IPS DF 6.9 (cell line): ENCODE data around the gene TGFBR3.

Source experiments
- DNase-seq: peaks from one replicate; pipeline ENCODE4 v3.0.0-alpha.2; 2013; ENCODE audit warnings: low read depth, low spot score
- H3K27ac ChIP-seq: one replicate; pipeline ENCODE4 v1.5.1; 2013; ENCODE audit warnings: low read length, control low read depth
- H3K27me3 ChIP-seq: 2 replicates; pipeline ENCODE4 v1.6.1; 2013; ENCODE audit warnings: mild to moderate bottlenecking, low read length; ENCODE audit not compliant: control insufficient read depth, insufficient read depth
- H3K36me3 ChIP-seq: 2 replicates; pipeline ENCODE4 v1.6.1; 2013; ENCODE audit warnings: low read length; ENCODE audit not compliant: control insufficient read depth, insufficient read depth
- H3K4me1 ChIP-seq: 2 replicates; pipeline ENCODE4 v1.6.1; 2013; ENCODE audit warnings: low read length; ENCODE audit not compliant: control insufficient read depth, insufficient read depth
- H3K4me3 ChIP-seq: 2 replicates; pipeline ENCODE4 v1.5.1; 2013; ENCODE audit warnings: mild to moderate bottlenecking, low read length
- H3K9me3 ChIP-seq: 2 replicates; pipeline ENCODE4 v1.6.1; 2013; ENCODE audit warnings: low read length, inconsistent platforms; ENCODE audit not compliant: control insufficient read depth, insufficient read depth
- WGBS: extraction: QIAGEN DNeasy Blood & Tissue Kit; methylation state at CpG from one replicate; pipeline ENCODE4 v1.1.7; 2013; ENCODE audit warnings: mixed read lengths, missing lambda C conversion rate; ENCODE audit not compliant: insufficient read length, insufficient coverage; 5-methylcytosine and 5-hydroxymethylcytosine counted together

The TGFBR3 gene

DNA sequence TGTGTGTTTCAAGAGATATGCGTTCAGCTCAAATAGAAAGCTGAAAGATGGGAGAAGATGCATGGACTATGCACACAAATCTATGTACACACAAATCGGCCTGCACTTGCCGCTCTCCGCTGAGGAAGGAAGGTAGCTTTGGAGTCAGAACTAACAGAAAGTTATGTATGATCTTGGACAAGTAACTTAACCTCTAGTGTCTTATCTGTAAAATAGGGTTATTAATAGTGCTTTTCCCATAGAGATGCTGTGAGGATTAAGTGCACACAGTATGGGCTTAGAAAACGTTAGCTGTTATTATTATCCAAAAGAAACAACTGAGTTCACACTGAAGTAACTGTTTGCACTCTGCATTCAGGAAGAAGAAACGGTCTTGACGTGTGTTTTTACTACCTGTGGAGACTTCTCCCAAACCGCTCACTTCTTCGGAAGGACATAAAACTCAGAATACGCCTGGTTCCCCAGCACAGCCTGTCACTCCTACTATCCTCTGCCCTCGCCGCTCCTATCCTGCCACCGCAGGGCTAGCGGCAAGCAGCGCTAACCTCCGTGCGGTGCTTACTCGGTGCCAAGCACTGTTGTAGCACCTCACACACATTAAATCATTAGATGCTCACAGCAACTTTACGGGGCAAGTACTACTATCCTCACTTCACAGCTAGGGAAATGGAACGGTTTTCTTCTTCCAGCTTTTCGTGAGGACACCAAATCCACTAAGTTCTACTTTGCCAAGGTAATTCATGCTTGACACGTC lies 1.3 kb downstream of the TGFBR3 start:
- H3K4me1 ChIP-seq, result no peaks in the 10 kb centered on the region; the same call in 1 of the 2 replicates
- peaks cover 14% of the 10 kb centered on the region for H3K27me3 ChIP-seq
- H3K4me3 ChIP-seq, result no peak overlapping the region; the same call in 1 of the 2 replicates
- no peak for DNase-seq
- no CpG with 5 or more reads among the region's 22 CpGs for WGBS
- H3K27ac ChIP-seq, result no peak overlapping the region
- no peaks in the 10 kb centered on the region for H3K36me3 ChIP-seq
- H3K9me3 ChIP-seq, result no peaks in the 10 kb centered on the region

DNA sequence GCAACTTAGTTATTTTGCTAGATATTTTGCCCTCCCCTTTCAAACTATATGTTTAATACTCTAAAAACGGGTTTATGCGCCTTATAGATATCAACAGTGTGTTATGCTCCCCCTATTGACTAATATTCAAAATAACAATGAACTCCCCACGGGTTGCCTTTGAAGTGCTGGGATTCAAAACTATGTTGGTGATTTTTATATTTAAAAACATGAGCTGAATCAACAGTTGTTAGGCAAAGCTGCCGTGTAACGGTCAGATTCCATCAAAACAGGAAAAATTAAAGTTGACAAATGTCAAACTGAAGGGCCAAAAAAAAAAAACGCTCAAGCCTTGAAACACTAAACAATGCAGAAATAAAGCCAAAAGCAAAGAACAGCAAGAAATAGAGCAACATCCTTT lies 2.5 kb downstream of the TGFBR3 start:
- WGBS, result no CpG with 5 or more reads among the region's 6 CpGs
- H3K27ac ChIP-seq, result no peak overlapping the region
- H3K4me3 ChIP-seq, result no peak overlapping the region
- H3K27me3 ChIP-seq, result peaks cover 14% of the 10 kb centered on the region
- no peaks in the 10 kb centered on the region; the same call in 1 of the 2 replicates for H3K4me1 ChIP-seq
- H3K9me3 ChIP-seq, result no peaks in the 10 kb centered on the region
- DNase-seq, result no peak
- no peaks in the 10 kb centered on the region for H3K36me3 ChIP-seq

DNA sequence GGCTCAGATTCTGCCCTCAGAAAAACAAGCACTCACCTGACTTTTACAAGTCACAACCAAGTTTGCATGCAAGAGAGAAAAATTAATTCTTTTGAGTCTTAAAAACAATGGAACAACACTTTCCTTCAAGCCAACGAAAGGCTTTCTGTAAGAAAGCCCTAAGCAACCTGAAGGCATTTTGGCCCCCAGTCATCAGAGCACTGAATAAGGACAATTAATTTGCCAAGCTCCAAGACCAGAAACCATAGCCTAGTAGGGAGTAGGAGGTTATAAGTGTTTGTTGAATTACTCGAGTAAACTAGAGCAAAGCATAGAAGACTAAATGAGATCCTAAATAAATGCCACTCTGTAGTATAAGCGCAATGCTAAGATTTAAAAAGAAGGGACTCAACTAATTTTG lies 4.7 kb downstream of the TGFBR3 start:
- no peaks in the 10 kb centered on the region for H3K36me3 ChIP-seq
- H3K27me3 ChIP-seq, result peaks cover 10% of the 10 kb centered on the region
- no peaks in the 10 kb centered on the region; the same call in 1 of the 2 replicates for H3K4me1 ChIP-seq
- DNase-seq, result no peak
- no peak overlapping the region for H3K4me3 ChIP-seq
- no peak overlapping the region for H3K27ac ChIP-seq
- no CpG with 5 or more reads among the region's 3 CpGs for WGBS
- H3K9me3 ChIP-seq, result no peaks in the 10 kb centered on the region

DNA sequence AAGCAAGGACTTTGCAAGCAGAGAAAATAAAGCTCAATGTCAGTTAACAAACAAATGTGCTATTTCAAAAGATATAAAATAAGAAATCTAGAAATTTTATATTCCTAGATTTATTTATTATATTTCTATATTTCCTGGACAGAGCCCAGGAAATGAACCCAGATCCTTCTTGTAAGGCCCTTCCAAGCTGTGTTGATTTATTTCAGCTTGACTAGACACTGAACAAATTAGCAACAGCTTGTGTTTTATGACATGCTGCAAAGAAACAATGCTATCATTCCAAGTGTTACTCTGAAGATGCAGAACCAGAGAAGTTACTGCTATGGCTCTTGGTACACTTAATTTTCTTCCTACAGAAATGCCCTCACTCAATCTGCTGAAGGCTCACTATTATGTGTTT lies 6.2 kb downstream of the TGFBR3 start:
- no peaks in the 10 kb centered on the region for H3K9me3 ChIP-seq
- no peak overlapping the region for H3K4me3 ChIP-seq
- no peak for DNase-seq
- no peaks in the 10 kb centered on the region for H3K36me3 ChIP-seq
- no peaks in the 10 kb centered on the region for H3K4me1 ChIP-seq
- H3K27ac ChIP-seq, result no peak overlapping the region
- H3K27me3 ChIP-seq, result peaks cover 4% of the 10 kb centered on the region

DNA sequence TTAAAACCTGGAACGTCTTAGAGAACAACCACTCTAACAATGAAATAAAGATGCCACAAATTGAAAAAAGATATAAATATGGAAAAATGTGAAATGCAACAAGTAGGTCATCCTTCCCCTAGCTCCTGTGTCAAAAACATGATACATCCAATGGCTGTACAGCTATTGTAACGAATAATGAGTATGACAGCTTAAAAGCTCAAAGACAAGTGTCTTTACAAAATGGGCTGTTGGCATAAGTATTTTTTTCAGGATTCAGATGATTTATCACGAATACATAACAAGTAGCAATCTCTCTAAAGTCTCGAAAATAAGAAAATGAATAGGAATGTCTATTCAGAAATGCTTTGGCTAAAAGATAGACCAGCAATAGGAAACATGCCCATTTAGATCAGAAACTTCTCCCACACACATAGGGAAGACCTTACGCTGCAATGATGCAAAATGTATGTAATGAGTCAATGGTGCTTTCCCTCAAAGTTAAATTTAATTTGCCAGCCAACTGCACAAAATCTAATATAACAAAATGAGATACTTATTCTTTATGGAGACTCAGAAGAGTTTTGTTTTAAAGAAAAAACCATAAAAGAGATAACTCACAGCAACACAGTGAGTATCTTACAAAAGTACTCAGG lies 8.3 kb downstream of the TGFBR3 start:
- DNase-seq, result no peak
- no peak overlapping the region for H3K27ac ChIP-seq
- no CpG with 5 or more reads among the region's 5 CpGs for WGBS
- H3K4me3 ChIP-seq, result no peak overlapping the region
- no peaks in the 10 kb centered on the region for H3K9me3 ChIP-seq
- no peaks in the 10 kb centered on the region for H3K4me1 ChIP-seq
- H3K36me3 ChIP-seq, result no peaks in the 10 kb centered on the region
- H3K27me3 ChIP-seq, result no peaks in the 10 kb centered on the region

DNA sequence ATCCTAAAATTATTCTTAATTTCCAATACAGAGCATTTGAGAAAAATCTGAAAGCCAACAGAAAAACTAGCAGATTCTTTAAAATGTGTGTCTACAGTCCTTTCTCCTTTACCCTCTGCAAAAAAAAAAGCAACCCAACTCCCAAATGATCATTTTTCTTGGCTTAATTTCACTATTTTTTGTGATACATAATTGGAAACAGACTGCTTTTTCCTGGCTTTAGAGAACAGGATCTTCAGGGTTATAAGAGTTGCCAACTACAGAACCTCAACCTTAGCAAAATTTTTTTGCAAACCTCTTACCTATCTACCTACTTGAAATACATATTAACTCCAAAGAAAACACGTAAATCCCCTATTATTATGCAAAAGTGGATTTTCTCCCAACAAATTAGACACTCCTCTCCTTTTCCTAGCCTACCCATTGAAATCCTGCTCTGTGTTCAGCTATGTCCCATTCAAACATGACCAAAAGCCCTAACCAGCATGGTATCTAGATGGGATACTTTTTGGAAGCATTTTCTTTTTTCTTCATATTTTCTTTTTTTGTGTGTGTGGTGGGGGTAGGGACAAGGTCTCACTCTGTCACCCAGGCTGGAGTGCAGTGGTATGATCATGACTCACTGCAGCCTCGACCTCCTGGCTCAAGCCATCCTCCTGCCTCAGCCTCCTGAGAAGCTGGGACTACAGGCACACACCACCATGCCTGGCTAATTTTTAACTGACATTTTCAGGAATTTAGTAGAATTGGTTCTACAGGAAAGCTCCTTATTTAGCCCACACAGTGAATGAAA lies 9.0 kb downstream of the TGFBR3 start:
- Histone ChIP-seq H3K4me1 (no peaks in the 10 kb centered on the region), H3K36me3 (no peaks in the 10 kb centered on the region), H3K27ac (no peak overlapping the region), H3K4me3 (no peak overlapping the region), H3K9me3 (no peaks in the 10 kb centered on the region), H3K27me3 (no peaks in the 10 kb centered on the region)
- DNase-seq, result no peak
- no CpG with 5 or more reads among the region's 2 CpGs for WGBS

DNA sequence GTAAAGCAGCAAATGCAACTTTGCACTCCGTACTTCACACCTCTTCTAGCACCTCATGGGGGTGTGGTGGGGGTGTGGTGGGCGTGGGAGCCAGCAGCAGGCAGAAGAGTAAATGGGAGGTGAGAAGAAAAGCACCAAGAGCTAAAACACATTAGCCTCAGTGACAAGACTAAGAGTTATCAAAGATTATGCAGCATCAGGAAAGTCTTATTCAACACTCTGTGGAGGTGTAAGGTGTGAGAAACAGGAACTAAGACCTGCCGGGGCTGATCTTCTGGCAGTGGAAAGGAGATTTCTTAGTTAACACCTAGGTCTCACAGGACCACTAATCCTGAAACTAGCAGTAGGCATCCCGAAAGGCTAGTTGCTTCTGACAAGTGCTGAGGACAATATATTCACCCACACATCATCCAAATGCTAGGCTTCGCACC lies 9.9 kb downstream of the TGFBR3 start:
- DNase-seq, result no peak
- no peaks in the 10 kb centered on the region for H3K9me3 ChIP-seq
- H3K4me1 ChIP-seq, result no peaks in the 10 kb centered on the region
- no peak overlapping the region for H3K4me3 ChIP-seq
- H3K27me3 ChIP-seq, result no peaks in the 10 kb centered on the region
- H3K27ac ChIP-seq, result no peak overlapping the region
- WGBS, result no CpG with 5 or more reads among the region's 5 CpGs
- H3K36me3 ChIP-seq, result no peaks in the 10 kb centered on the region

DNA sequence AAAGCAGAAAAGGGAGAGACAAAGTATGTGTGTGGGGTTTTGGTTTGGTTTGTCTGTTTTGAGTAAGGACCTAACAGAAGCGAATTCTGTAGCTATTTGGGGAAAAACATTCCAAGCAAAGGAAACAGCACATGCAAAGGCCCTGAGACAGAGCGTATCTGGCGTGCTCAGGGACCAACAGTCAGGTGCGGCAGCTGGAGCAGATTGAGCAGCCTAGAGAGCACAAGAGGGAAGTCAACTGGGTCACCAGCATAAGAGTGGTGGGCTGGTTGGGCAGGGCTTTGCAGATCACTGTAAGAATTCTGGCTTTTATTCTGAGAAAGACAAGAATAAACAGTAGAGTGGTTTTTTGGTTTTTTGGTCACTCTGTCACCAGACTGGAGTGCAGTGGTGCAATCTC lies 11.8 kb downstream of the TGFBR3 start:
- Histone ChIP-seq H3K27ac (no peak overlapping the region), H3K36me3 (no peaks in the 10 kb centered on the region), H3K4me3 (no peak overlapping the region), H3K4me1 (no peaks in the 10 kb centered on the region), H3K9me3 (no peaks in the 10 kb centered on the region), H3K27me3 (no peaks in the 10 kb centered on the region)
- DNase-seq, result no peak
- WGBS, result no CpG with 5 or more reads among the region's 4 CpGs

DNA sequence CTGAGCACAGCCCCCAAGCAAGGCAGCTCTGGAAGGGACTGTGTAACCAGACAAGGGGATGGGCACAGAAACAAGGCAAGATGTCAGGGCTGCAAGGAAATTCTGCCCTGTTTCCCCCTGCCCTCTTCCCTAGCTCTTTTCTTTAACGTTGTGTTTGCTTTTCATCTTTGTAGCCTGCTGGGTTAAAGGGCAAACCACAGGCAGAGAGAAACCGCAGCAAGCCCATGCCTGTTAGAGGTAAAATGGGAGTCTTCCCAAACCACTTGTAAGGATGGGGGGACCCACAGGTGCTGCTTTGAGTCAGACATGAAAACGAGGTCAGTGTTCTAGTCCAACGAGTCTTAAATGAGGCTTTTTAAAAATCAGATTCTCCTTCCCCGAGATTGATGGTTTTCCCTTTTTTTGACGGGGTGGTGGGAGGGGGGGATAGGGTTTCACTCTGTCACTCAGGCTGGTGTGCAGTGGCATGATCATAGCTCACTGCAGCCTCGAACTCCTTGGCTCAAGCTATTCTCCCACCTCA lies 13.3 kb downstream of the TGFBR3 start:
- Histone ChIP-seq H3K27me3 (no peaks in the 10 kb centered on the region), H3K4me1 (no peaks in the 10 kb centered on the region), H3K36me3 (no peaks in the 10 kb centered on the region), H3K9me3 (no peaks in the 10 kb centered on the region), H3K4me3 (no peak overlapping the region), H3K27ac (no peak overlapping the region)
- DNase-seq, result no peak
- WGBS, result no CpG with 5 or more reads among the region's 7 CpGs

DNA sequence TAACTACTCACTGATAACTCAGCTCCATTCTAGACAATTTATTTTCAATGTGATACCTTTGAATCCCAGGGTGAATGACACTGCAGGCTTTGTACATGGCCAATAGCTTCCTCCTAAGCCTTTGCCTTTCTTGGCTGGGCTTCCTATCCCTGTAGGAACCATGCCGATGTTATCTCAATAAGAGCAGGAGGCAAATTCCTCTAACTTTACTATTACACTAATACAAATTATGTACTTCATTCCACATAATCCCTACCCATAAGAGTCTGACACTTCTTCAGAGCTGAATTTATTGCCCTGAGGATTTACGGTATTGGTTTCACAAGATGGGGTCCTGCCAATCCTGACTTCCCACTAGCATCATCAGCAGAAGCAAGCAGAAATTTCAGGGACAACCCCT lies 14.0 kb downstream of the TGFBR3 start:
- no peak for DNase-seq
- Histone ChIP-seq H3K4me1 (no peaks in the 10 kb centered on the region), H3K27me3 (no peaks in the 10 kb centered on the region), H3K4me3 (no peak overlapping the region), H3K9me3 (no peaks in the 10 kb centered on the region), H3K36me3 (no peaks in the 10 kb centered on the region), H3K27ac (no peak overlapping the region)
- no CpG with 5 or more reads among the region's 2 CpGs for WGBS
